ENCODE data around the gene RPS23.
A peak's percentile ranks its signal among the peaks of the same experiment; 100 is the strongest.

Gene RPS23

GRCh38 chr5:82255844-82256243, 22.3 kb downstream of the RPS23 start:
- no peaks in the 10 kb centered on the region for H3K79me2 ChIP-seq (ENCODE audit: insufficient read depth, low read depth)
- H2AFZ ChIP-seq (ENCODE audit: low read depth): peak overlapping the region; percentile 60

GRCh38 chr5:82252744-82253143, 25.4 kb downstream of the RPS23 start:
- Histone ChIP-seq H3K36me3 (ENCODE audit: insufficient read depth) (no peaks in the 10 kb centered on the region), H3K27ac (no peak overlapping the region), H3K4me3 (IDR thresholded peaks at IDR 0.05; ENCODE audit: insufficient read depth, low read depth, low read length) (no peak overlapping the region), H3K9ac (no peak overlapping the region), H2AFZ (ENCODE audit: low read depth) (no peak overlapping the region), H3K27me3 (ENCODE audit: insufficient read depth, low read depth) (no peaks in the 10 kb centered on the region), H3K4me1 (ENCODE audit: low read depth, poor library complexity, severe bottlenecking) (peaks cover 36% of the 10 kb centered on the region), H3K79me2 (ENCODE audit: insufficient read depth, low read depth) (no peaks in the 10 kb centered on the region), H3K4me2 (no peak overlapping the region), H4K20me1 (ENCODE audit: insufficient read depth) (no peaks in the 10 kb centered on the region)
- TF ChIP-seq CTCF (conservative IDR thresholded peaks at IDR 0.05; ENCODE audit: low read depth, low read length): no peak

More at GRCh38 chr5:82255844-82256243, 22.3 kb downstream of the RPS23 start:
- H3K4me2 ChIP-seq: peak overlapping the region; percentile 71
- no peaks in the 10 kb centered on the region for H3K36me3 ChIP-seq (ENCODE audit: insufficient read depth)
- peak overlapping the region; percentile 39; the same call in 1 of the 2 replicates for H3K27ac ChIP-seq
- peaks cover 50% of the 10 kb centered on the region for H3K4me1 ChIP-seq (ENCODE audit: low read depth, poor library complexity, severe bottlenecking)
- H4K20me1 ChIP-seq (ENCODE audit: insufficient read depth): no peaks in the 10 kb centered on the region
- H3K9ac ChIP-seq: no peak overlapping the region
- no peak for TF ChIP-seq CTCF (conservative IDR thresholded peaks at IDR 0.05; ENCODE audit: low read depth, low read length)
- no peak overlapping the region for H3K4me3 ChIP-seq (IDR thresholded peaks at IDR 0.05; ENCODE audit: insufficient read depth, low read depth, low read length)
- no peaks in the 10 kb centered on the region for H3K27me3 ChIP-seq (ENCODE audit: insufficient read depth, low read depth)

- H4K20me1 ChIP-seq (ENCODE audit: insufficient read depth): no peaks in the 10 kb centered on the region
- no peak for TF ChIP-seq CTCF (conservative IDR thresholded peaks at IDR 0.05; ENCODE audit: low read depth, low read length)
- no peak overlapping the region for H3K9ac ChIP-seq
These were observed 31.1 kb downstream of the RPS23 start for GRCh38 chr5:82246960-82247574.

GRCh38 chr5:82244854-82245635, 33.1 kb downstream of the RPS23 start:
- H3K79me2 ChIP-seq (ENCODE audit: insufficient read depth, low read depth): no peaks in the 10 kb centered on the region
- no peaks in the 10 kb centered on the region for H3K27me3 ChIP-seq (ENCODE audit: insufficient read depth, low read depth)
- TF ChIP-seq CTCF (conservative IDR thresholded peaks at IDR 0.05; ENCODE audit: low read depth, low read length): no peak
- no peaks in the 10 kb centered on the region for H3K36me3 ChIP-seq (ENCODE audit: insufficient read depth)
- no peaks in the 10 kb centered on the region for H4K20me1 ChIP-seq (ENCODE audit: insufficient read depth)
- H2AFZ ChIP-seq (ENCODE audit: low read depth): no peak overlapping the region
- H3K4me3 ChIP-seq (IDR thresholded peaks at IDR 0.05; ENCODE audit: insufficient read depth, low read depth, low read length): no peak overlapping the region
- H3K4me1 ChIP-seq (ENCODE audit: low read depth, poor library complexity, severe bottlenecking): no peaks in the 10 kb centered on the region
- no peak overlapping the region for H3K4me2 ChIP-seq
- no peak overlapping the region for H3K27ac ChIP-seq
- no peak overlapping the region for H3K9ac ChIP-seq

More at GRCh38 chr5:82246960-82247574, 31.1 kb downstream of the RPS23 start:
- Histone ChIP-seq H2AFZ (ENCODE audit: low read depth) (no peak overlapping the region), H3K4me1 (ENCODE audit: low read depth, poor library complexity, severe bottlenecking) (no peaks in the 10 kb centered on the region), H3K4me2 (no peak overlapping the region), H3K27me3 (ENCODE audit: insufficient read depth, low read depth) (no peaks in the 10 kb centered on the region), H3K27ac (no peak overlapping the region), H3K36me3 (ENCODE audit: insufficient read depth) (no peaks in the 10 kb centered on the region), H3K79me2 (ENCODE audit: insufficient read depth, low read depth) (no peaks in the 10 kb centered on the region), H3K4me3 (IDR thresholded peaks at IDR 0.05; ENCODE audit: insufficient read depth, low read depth, low read length) (no peak overlapping the region)
